NT2/D1 (cell line): ENCODE data around the gene KRTAP5-3.

Experiments
- DNase-seq: peaks from one replicate; pipeline ENCODE4 v3.0.0-alpha.2; 2011; ENCODE audit warnings: low read depth, low spot score
- H3K27me3 ChIP-seq: 2 replicates; pipeline ENCODE4 v1.6.0; 2011; ENCODE audit warnings: mild to moderate bottlenecking; ENCODE audit not compliant: insufficient read length, insufficient read depth
- H3K36me3 ChIP-seq: 2 replicates; pipeline ENCODE4 v1.6.1; 2011; ENCODE audit warnings: mild to moderate bottlenecking, low read length, mixed read lengths; ENCODE audit not compliant: insufficient read depth, insufficient read length
- H3K4me1 ChIP-seq: 2 replicates; pipeline ENCODE4 v1.5.1; 2011; ENCODE audit not compliant: insufficient read depth, insufficient read length
- H3K4me3 ChIP-seq: 2 replicates; pipeline ENCODE4 v1.5.1; 2011; ENCODE audit warnings: low read depth; ENCODE audit not compliant: insufficient read length
- H3K9ac ChIP-seq: 2 replicates; pipeline ENCODE4 v1.6.0; 2011; ENCODE audit warnings: low read depth; ENCODE audit not compliant: insufficient read length
- H3K9me3 ChIP-seq: 2 replicates; pipeline ENCODE4 v1.5.1; 2011; ENCODE audit warnings: mild to moderate bottlenecking, low read length; ENCODE audit not compliant: insufficient read depth
- SUZ12 ChIP-seq: IDR thresholded peaks from 2 replicates; pipeline ENCODE4 v1.6.1; 2011; ENCODE audit not compliant: insufficient read length, insufficient read depth; ENCODE audit errors: extremely low read depth
- YY1 ChIP-seq: IDR thresholded peaks from 2 replicates; pipeline ENCODE4 v1.6.1; 2011; ENCODE audit not compliant: insufficient read length, insufficient read depth
- ZNF274 ChIP-seq: IDR thresholded peaks from 2 replicates; pipeline ENCODE4 v1.6.1; 2011; ENCODE audit warnings: mild to moderate bottlenecking, low read depth, low read length

The KRTAP5-3 gene

GRCh38 chr11:1563697-1564534 lies 44.3 kb downstream of the KRTAP5-3 start:
- TF ChIP-seq SUZ12 = no peak
- no peak for TF ChIP-seq YY1
- TF ChIP-seq ZNF274 = no peak
- Histone ChIP-seq H3K9ac (peak overlapping the region; percentile 43), H3K9me3 (no peaks in the 10 kb centered on the region), H3K4me1 (peaks cover 60% of the 10 kb centered on the region), H3K4me3 (no peak overlapping the region), H3K27me3 (peaks cover 5% of the 10 kb centered on the region), H3K36me3 (peaks cover 64% of the 10 kb centered on the region)
- no peak for DNase-seq

GRCh38 chr11:1563149-1563638 lies 45.1 kb downstream of the KRTAP5-3 start:
- peak overlapping the region; percentile 32 for H3K9ac ChIP-seq

GRCh38 chr11:1562469-1563148 lies 45.7 kb downstream of the KRTAP5-3 start:
- DNase-seq = no peak
- Histone ChIP-seq H3K27me3 (peaks cover 5% of the 10 kb centered on the region), H3K4me3 (no peak overlapping the region)

More at GRCh38 chr11:1563149-1563638, 45.1 kb downstream of the KRTAP5-3 start:
- peaks cover 65% of the 10 kb centered on the region for H3K36me3 ChIP-seq
- H3K4me1 ChIP-seq = peaks cover 57% of the 10 kb centered on the region
- H3K9me3 ChIP-seq = no peaks in the 10 kb centered on the region
- no peak for DNase-seq
- no peak for TF ChIP-seq SUZ12
- no peak for TF ChIP-seq YY1
- TF ChIP-seq ZNF274 = no peak
- H3K27me3 ChIP-seq = peaks cover 5% of the 10 kb centered on the region
- no peak overlapping the region for H3K4me3 ChIP-seq

DNA sequence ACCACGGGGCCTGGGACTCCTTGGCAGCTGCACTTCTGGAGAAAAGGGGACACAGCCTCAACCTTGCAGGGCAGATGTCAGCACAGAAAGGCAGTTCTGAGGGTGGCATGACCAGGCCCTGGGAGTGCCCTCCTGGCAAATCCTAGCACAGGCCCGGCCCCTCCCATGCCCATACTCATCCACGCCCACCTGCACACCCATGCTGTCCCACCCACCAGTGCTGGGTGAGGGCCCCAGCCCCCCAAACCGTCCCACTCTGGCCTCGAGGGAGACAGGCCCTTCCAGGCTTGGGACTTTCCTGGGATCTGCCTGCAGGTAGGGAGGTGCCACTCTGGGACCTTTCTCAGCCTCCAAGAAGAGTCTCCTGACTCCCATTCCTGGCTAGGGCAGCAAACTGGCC lies 46.3 kb downstream of the KRTAP5-3 start:
- TF ChIP-seq ZNF274 (no peak), SUZ12 (no peak), YY1 (no peak)
- H3K27me3 ChIP-seq = peaks cover 5% of the 10 kb centered on the region
- DNase-seq = no peak

More at GRCh38 chr11:1562469-1563148, 45.7 kb downstream of the KRTAP5-3 start:
- Histone ChIP-seq H3K9ac (no peak overlapping the region), H3K9me3 (no peaks in the 10 kb centered on the region), H3K36me3 (peaks cover 68% of the 10 kb centered on the region), H3K4me1 (peaks cover 55% of the 10 kb centered on the region)
- TF ChIP-seq SUZ12 (no peak), ZNF274 (no peak), YY1 (no peak)

DNA sequence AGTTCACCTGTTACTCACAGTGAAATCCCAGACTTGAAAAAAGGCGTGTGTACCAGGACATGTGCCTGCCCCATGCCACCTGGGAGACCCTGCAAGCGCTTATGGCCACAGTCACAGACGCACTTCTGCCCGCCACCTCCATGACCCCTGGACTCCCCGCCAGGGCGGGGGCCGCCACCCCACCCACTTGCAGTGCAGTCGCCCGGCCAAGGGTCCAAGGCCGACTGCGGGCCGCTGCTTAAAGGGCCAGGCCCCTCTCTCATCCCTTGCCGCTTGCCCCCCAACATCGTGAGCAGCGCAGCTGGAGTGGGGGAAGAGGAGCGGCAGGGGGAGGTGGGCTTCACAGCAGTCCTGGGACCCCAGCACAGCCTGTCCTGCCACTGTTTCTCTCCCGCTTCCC lies 47.0 kb downstream of the KRTAP5-3 start:
- Histone ChIP-seq H3K4me3 (no peak overlapping the region), H3K36me3 (peaks cover 74% of the 10 kb centered on the region), H3K4me1 (peaks cover 53% of the 10 kb centered on the region), H3K9me3 (no peaks in the 10 kb centered on the region), H3K9ac (no peak overlapping the region), H3K27me3 (peaks cover 5% of the 10 kb centered on the region)
- DNase-seq = no peak
- no peak for TF ChIP-seq ZNF274
- TF ChIP-seq SUZ12 = no peak
- TF ChIP-seq YY1 = no peak

More for the DNA sequence above, 46.3 kb downstream of the KRTAP5-3 start:
- Histone ChIP-seq H3K9me3 (no peaks in the 10 kb centered on the region), H3K4me3 (no peak overlapping the region), H3K36me3 (peaks cover 74% of the 10 kb centered on the region), H3K9ac (no peak overlapping the region), H3K4me1 (peaks cover 55% of the 10 kb centered on the region)

DNA sequence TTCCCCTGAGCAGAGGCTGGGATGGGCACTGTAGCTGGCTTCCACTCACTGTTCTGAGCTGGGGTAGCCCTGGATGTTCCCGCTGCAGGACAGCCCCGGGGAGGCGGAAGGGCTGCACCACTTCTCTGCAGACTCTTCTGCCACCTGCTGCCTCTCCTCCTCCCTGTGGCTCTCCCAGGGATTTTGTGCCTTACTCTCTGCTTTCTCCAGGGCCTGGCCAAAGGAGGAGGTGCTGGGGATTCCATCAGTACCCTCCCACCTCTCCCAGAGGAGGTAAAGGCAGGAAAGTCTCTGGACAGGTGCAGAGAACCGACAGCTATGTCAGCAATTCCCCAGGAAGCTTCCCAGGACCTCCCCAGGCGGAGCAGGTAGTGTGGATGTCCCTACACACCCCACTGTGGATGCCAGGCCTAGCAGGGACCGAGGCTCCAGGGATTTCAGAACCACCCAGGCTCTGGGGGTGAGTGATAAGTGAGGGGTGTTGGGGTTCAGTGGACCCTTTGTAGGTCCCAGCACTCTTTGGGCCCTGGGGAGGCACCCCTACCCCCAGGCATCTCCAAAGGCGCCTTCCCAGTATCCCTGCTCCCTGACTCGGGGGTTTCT lies 47.5 kb downstream of the KRTAP5-3 start:
- Histone ChIP-seq H3K27me3 (peaks cover 5% of the 10 kb centered on the region), H3K9ac (peak overlapping the region; percentile 50), H3K4me3 (no peak overlapping the region), H3K36me3 (peaks cover 75% of the 10 kb centered on the region), H3K4me1 (peaks cover 50% of the 10 kb centered on the region), H3K9me3 (no peaks in the 10 kb centered on the region)
- TF ChIP-seq ZNF274 = no peak
- no peak for TF ChIP-seq YY1
- no peak for TF ChIP-seq SUZ12
- DNase-seq = no peak
